ENCODE data around the gene DRAP1. TPM values are rescaled to one million over a fixed set of nuclear protein-coding genes. Genes with fewer than 3 reads are reported as not detected.

Gene DRAP1
- total RNA-seq, 2 donors from 2014 or later, result 83.8 to 103 TPM

- Mint-ChIP-seq H3K27ac (no peak overlapping the region), H3K27me3 (ENCODE audit: insufficient read depth) (peaks cover 72% of the 10 kb centered on the region), H3K36me3 (ENCODE audit: low read depth) (no peaks in the 10 kb centered on the region), H3K4me1 (peaks cover 11% of the 10 kb centered on the region), H3K9me3 (no peaks in the 10 kb centered on the region), H3K4me3 (no peak overlapping the region)
- Histone ChIP-seq H3K9me3 (ENCODE audit: control insufficient read depth, low read length) (no peaks in the 10 kb centered on the region), H3K27ac (ENCODE audit: low read depth, low read length) (no peak overlapping the region), H3K4me1 (ENCODE audit: control insufficient read depth, insufficient read depth, low read length) (peaks cover 2% of the 10 kb centered on the region), H3K36me3 (ENCODE audit: control insufficient read depth, insufficient read depth, low read length) (no peaks in the 10 kb centered on the region), H3K4me3 (ENCODE audit: low read length) (no peak overlapping the region), H3K9ac (ENCODE audit: extremely low read depth, low read length, poor library complexity, severe bottlenecking) (no peak overlapping the region), H3K27me3 (ENCODE audit: control insufficient read depth, insufficient read depth, low read length, poor library complexity, severe bottlenecking) (peaks cover 18% of the 10 kb centered on the region)
- DNase-seq, result no peak
- TF ChIP-seq CTCF (conservative IDR thresholded peaks at IDR 0.05), result no peak
- 91 to 94% methylated on average over 6 of the region's 6 CpGs for WGBS, 2 experiments (ENCODE audit: insufficient coverage in 1 of 2, insufficient read length in 1 of 2)
These were observed 11.3 kb upstream of the DRAP1 start for GRCh38 chr11:65907878-65908277.

GRCh38 chr11:65911682-65912568, 7.3 kb upstream of the DRAP1 start:
- peaks cover 5% of the 10 kb centered on the region for H3K4me1 Mint-ChIP-seq
- H3K4me3 Mint-ChIP-seq, result no peak overlapping the region
- TF ChIP-seq CTCF (conservative IDR thresholded peaks at IDR 0.05), result peak; percentile 68
- no peaks in the 10 kb centered on the region for H3K36me3 Mint-ChIP-seq (ENCODE audit: low read depth)
- Histone ChIP-seq H3K4me1 (ENCODE audit: control insufficient read depth, insufficient read depth, low read length) (no peaks in the 10 kb centered on the region), H3K9me3 (ENCODE audit: control insufficient read depth, low read length) (no peaks in the 10 kb centered on the region), H3K9ac (ENCODE audit: extremely low read depth, low read length, poor library complexity, severe bottlenecking) (no peak overlapping the region), H3K27me3 (ENCODE audit: control insufficient read depth, insufficient read depth, low read length, poor library complexity, severe bottlenecking) (peaks cover 13% of the 10 kb centered on the region), H3K36me3 (ENCODE audit: control insufficient read depth, insufficient read depth, low read length) (peaks cover under 1% of the 10 kb centered on the region), H3K4me3 (ENCODE audit: low read length) (no peak overlapping the region), H3K27ac (ENCODE audit: low read depth, low read length) (no peak overlapping the region)
- H3K9me3 Mint-ChIP-seq, result no peaks in the 10 kb centered on the region
- H3K27ac Mint-ChIP-seq, result no peak overlapping the region
- DNase-seq, result peak; percentile 88
- peaks cover 42% of the 10 kb centered on the region for H3K27me3 Mint-ChIP-seq (ENCODE audit: insufficient read depth)
- WGBS, 2 experiments (ENCODE audit: insufficient coverage in 1 of 2, insufficient read length in 1 of 2), result 49 to 87% methylated on average over 3 to 13 of the region's 14 CpGs

GRCh38 chr11:65912845-65913244, 6.4 kb upstream of the DRAP1 start:
- peak; percentile 34 for DNase-seq
- H3K27me3 ChIP-seq (ENCODE audit: control insufficient read depth, insufficient read depth, low read length, poor library complexity, severe bottlenecking), result peaks cover 11% of the 10 kb centered on the region
- H3K4me1 Mint-ChIP-seq, result peaks cover 5% of the 10 kb centered on the region
- no peak overlapping the region for H3K4me3 ChIP-seq (ENCODE audit: low read length)
- peaks cover 4% of the 10 kb centered on the region for H3K4me1 ChIP-seq (ENCODE audit: control insufficient read depth, insufficient read depth, low read length)
- WGBS, 2 experiments (ENCODE audit: insufficient coverage in 1 of 2, insufficient read length in 1 of 2), result 92 to 93% methylated on average over 4 of the region's 4 CpGs
- H3K4me3 Mint-ChIP-seq, result no peak overlapping the region
- peaks cover 8% of the 10 kb centered on the region for H3K36me3 ChIP-seq (ENCODE audit: control insufficient read depth, insufficient read depth, low read length)
- no peaks in the 10 kb centered on the region for H3K9me3 ChIP-seq (ENCODE audit: control insufficient read depth, low read length)
- H3K27ac ChIP-seq (ENCODE audit: low read depth, low read length), result no peak overlapping the region
- peaks cover 32% of the 10 kb centered on the region for H3K27me3 Mint-ChIP-seq (ENCODE audit: insufficient read depth)
- H3K9ac ChIP-seq (ENCODE audit: extremely low read depth, low read length, poor library complexity, severe bottlenecking), result no peak overlapping the region
- no peak overlapping the region for H3K27ac Mint-ChIP-seq
- no peaks in the 10 kb centered on the region for H3K36me3 Mint-ChIP-seq (ENCODE audit: low read depth)
- no peaks in the 10 kb centered on the region for H3K9me3 Mint-ChIP-seq
- TF ChIP-seq CTCF (conservative IDR thresholded peaks at IDR 0.05), result no peak

All from endodermal cell (in vitro differentiated cells).